ENCODE measurements around the gene SLC27A1.
"Not testable (repeated sequence)": the region's sequence is repeated elsewhere in the genome, so short reads cannot be mapped to it uniquely, and the experiment has no call there.

Gene SLC27A1

DNA sequence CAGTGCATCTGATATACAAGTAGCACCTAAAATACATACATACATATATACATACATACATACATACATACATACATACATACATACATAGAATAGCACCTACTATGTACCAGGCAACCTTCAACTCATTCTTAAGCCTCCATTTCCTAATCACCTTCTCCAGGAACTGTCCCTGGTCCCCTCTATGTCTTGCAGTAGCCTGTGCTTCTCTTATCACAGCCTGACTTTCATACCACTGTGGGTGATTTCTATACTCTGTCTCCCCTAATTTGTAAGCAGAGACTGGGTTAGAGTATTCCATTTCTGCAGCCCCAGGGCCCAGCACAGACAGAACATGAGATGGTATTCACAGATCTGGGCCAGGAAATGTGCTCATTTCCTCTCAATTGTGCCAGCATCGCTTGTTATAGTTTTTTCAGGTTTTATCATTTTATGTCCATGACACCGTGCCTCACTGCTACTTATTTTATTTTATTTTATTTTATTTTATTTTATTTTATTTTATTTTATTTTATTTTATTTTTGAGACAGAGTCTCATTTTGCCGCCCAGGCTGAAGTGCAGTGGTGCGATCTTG lies 70.9 kb downstream of the SLC27A1 start:
- DNase-seq: no peak

DNA sequence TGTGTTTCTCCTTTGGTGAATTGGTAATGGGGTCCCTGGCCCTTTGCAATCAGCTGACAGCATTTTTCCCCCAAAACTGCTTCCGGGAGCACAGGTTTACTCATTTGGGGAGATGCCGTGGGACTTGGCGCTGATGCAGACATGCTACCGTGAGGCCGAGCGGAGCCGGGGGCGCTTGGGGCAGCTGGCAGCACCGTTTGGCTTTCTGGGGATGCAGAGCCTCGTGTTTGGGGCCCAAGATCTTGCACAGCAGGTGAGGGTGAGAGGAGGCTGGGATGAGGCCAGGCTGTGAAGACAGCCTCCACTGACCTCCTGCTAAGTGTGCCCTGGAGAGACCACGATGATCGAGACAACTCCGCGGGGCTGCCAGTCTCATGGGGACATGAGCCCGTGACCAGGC lies 71.7 kb downstream of the SLC27A1 start:
- no peak for DNase-seq

GRCh38 chr19:17542793-17543582 lies 72.7 kb downstream of the SLC27A1 start:
- DNase-seq: no peak

GRCh38 chr19:17543986-17544385 lies 73.7 kb downstream of the SLC27A1 start:
- no peak for DNase-seq

GRCh38 chr19:17544418-17544817 lies 74.1 kb downstream of the SLC27A1 start:
- DNase-seq: no peak

DNA sequence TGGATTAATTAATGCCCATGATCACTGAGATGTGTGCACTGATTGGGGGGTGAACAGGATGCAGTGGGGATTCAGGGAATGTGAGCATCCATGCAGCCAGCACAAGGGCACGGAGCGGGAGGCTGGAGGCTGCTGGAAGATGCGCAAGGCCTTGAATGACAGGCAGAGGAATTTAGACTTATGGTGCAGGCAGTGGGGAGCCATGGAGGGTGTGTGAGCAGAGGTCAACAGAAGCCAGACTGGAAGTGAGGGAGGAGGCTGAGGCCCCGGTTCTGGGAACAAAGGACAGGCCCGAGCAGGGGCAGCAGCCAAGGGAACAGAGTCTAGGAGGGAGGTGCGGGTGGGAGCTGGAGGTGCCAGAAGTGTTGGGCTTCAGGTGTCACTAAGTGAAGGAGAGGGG lies 77.8 kb downstream of the SLC27A1 start:
- DNase-seq: no peak

DNA sequence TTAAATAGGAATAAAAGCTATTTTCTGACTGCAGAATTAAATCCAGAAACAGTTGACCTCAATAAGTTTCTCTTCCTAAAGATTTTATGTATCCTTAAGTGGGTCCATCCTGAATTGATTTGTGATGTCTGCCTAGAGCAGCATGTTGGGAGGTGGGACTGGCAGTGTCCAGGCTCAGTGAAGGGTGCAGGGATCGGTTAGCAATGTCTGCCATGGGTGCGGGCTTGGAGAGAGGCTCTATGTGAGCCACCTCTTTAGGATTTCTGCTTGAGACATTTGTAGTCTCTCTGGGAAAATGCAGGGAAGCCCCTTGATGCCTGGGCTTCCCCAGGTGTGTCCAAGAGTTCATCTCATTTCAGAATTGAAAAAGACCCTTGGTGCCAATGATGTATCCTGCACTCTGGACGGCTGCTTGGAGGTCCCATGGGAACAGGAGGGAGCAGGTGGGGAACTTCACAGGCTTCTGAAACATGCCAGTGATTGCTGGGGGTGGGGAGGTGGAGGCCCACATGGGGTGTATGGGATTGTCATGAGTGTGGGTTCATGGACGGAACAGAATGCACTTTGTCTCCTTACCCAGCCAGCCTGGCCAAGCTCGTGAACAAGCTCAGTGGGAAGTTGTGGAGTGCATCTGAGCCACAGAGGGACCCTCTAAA lies 78.9 kb downstream of the SLC27A1 start:
- DNase-seq: no peak

GRCh38 chr19:17550076-17550667 lies 79.8 kb downstream of the SLC27A1 start:
- DNase-seq: no peak

- not testable (repeated sequence) for DNase-seq
Observed at GRCh38 chr19:17552735-17553134, 82.4 kb downstream of the SLC27A1 start.

- DNase-seq: no peak
Observed at GRCh38 chr19:17553256-17553655, 82.9 kb downstream of the SLC27A1 start.

- no peak for DNase-seq
Observed at GRCh38 chr19:17554968-17555479, 84.7 kb downstream of the SLC27A1 start.

DNA sequence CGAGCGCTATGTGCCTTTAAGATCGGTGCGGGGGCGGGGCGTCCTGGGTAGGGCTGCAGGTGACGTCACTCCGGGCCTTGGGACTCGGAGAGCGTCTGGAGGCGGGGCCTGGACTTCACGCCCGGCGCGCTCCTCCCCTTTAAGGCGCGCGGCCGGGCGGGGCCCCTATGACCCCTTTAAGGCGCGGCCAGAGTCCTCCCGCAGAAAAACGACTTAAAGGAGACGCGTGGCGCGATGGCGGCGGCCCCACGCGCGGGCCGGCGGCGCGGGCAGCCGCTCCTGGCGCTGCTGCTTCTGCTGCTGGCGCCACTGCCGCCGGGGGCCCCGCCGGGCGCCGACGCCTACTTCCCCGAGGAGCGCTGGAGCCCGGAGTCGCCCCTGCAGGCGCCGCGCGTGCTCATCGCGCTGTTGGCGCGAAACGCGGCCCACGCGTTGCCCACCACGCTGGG lies 85.2 kb downstream of the SLC27A1 start, which contains the start of gene COLGALT1:
Gene COLGALT1 (plus strand): TSS at position 170 of the 449 bp plus-strand sequence. CDS start 65 bp downstream, at position 235.
- DNase-seq: peak; percentile 99 to 100
